GM12801 (cell line): Measurements from ENCODE around the gene RNF126.

ENCODE experiments used
- TF ChIP-seq, protein P1 (sequence below): IDR thresholded peaks from one replicate; pipeline ENCODE4 v1.5.1; 2011; ENCODE audit warnings: control low read depth; ENCODE audit not compliant: insufficient read length; ENCODE audit errors: extremely low read depth

RNF126 gene

GRCh38 chr19:618247-618619 is 44.8 kb downstream of the RNF126 start:
- TF ChIP-seq, protein P1, sequence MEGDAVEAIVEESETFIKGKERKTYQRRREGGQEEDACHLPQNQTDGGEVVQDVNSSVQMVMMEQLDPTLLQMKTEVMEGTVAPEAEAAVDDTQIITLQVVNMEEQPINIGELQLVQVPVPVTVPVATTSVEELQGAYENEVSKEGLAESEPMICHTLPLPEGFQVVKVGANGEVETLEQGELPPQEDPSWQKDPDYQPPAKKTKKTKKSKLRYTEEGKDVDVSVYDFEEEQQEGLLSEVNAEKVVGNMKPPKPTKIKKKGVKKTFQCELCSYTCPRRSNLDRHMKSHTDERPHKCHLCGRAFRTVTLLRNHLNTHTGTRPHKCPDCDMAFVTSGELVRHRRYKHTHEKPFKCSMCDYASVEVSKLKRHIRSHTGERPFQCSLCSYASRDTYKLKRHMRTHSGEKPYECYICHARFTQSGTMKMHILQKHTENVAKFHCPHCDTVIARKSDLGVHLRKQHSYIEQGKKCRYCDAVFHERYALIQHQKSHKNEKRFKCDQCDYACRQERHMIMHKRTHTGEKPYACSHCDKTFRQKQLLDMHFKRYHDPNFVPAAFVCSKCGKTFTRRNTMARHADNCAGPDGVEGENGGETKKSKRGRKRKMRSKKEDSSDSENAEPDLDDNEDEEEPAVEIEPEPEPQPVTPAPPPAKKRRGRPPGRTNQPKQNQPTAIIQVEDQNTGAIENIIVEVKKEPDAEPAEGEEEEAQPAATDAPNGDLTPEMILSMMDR, result no peak

- TF ChIP-seq, protein P1, result no peak
Measured at GRCh38 chr19:617551-618246, 45.3 kb downstream of the RNF126 start.

- TF ChIP-seq, protein P1, result no peak
Measured at GRCh38 chr19:616747-617526, 46.1 kb downstream of the RNF126 start.

GRCh38 chr19:616062-616700 is 46.8 kb downstream of the RNF126 start:
- TF ChIP-seq, protein P1, result no peak

DNA sequence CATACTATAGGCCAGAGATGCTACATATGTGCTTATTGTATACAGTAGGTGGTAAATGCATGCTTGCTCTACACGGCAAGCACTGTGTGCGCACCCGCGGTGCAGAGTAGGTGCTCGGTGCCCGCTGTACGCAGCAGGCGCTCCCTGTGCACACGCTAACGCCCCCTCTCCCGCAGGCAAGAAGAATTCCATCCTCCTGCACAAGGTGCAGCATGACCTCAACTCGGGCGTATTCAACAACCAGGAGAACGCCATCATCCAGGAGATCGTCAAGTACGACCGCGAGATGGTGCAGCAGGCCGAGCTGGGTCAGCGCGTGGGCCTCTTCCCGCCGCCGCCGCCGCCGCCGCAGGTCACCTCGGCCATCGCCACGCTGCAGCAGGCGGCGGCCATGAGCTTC is 47.4 kb downstream of the RNF126 start:
- TF ChIP-seq, protein P1, result no peak

DNA sequence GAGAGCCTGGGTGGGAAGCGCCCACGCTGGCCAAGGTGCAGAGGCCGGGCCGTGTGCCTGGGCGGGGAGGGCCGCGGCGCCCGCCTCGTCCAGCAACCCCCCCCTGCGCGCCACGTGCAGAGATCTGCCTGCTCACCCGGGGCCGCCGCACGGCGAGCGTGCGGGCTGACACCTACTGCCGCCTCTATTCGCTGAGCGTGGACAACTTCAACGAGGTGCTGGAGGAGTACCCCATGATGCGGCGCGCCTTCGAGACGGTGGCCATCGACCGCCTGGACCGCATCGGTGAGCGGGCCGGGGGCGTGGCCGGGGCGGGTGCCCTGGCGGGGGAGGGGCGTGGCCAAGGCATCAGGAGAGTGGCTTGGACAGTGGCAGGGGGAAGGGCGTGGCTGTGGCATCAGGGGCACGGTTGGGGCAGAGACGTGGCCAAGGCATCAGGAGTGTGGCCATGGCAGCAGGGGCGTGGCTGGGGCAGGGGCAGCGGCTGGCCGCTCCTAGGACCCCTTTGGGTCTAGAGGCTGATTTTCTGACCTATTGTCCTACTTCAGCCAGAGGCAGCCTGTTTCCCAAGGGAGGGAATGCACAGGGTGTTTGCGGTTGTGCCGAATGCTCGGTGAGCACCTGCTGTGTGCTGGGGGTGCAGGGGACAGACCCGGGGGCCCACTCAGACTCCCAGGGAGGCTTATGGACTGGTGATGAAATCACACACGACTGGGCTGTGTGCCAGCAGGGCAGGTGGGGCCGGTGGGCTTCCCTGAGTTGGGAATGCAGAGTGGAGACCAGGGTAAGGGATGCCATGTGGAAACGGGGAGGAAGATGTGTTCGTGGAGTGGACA is 49.1 kb downstream of the RNF126 start:
- TF ChIP-seq, protein P1, result no peak

DNA sequence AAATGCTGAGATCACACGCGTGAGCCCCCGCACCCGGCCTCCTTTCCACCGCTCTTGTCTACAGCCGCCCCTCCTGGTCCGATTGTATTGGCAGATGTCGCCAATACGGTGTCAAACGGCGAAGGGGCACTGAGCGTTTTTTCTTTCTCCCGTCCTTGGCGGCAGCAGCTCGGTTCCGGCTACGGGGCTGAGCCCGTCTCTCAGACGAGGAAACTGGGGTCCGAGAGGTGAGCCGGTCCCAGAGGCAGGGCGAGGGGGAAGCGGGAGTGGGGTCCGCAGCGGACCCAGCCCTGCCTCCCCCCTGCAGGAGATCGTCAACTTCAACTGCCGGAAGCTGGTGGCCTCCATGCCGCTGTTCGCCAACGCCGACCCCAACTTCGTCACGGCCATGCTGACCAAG is 50.1 kb downstream of the RNF126 start:
- TF ChIP-seq, protein P1, result no peak
